ENCODE measurements around the gene CADPS2. TPM values are rescaled to one million over a fixed set of nuclear protein-coding genes. Genes with fewer than 3 reads are reported as not detected.

The CADPS2 gene
- total and polyA plus RNA-seq, 2 donors (not counting 1 experiment from before 2014, with no cell fraction given), result 11.5 to 32.2 TPM

GRCh38 chr7:122889116-122889515 lies 2.9 kb upstream of the CADPS2 start:
- no peak overlapping the region for H3K27ac ChIP-seq (ENCODE audit: insufficient read depth, low read length)
- TF ChIP-seq CTCF (conservative IDR thresholded peaks at IDR 0.05 in 1 of 2, IDR thresholded peaks at IDR 0.05 in 1 of 2; ENCODE audit: low read depth in 1 of 2, low read length in 2 of 2), result no peak
- no peak for TF ChIP-seq EZH2 (IDR thresholded peaks at IDR 0.05; ENCODE audit: low read length, missing control alignments)
- H3K4me1 ChIP-seq (ENCODE audit: control insufficient read depth, extremely low read depth, insufficient read depth, low read length), result peaks cover 5% of the 10 kb centered on the region
- H3K9ac ChIP-seq (ENCODE audit: insufficient read depth, low read length), result no peak overlapping the region
- no peak overlapping the region for H3K4me2 ChIP-seq (ENCODE audit: extremely low read depth, insufficient read depth, low read length)
- H2AFZ ChIP-seq (ENCODE audit: low read length), result no peak overlapping the region
- H3K36me3 ChIP-seq (ENCODE audit: control insufficient read depth, insufficient read depth, low read length), result no peaks in the 10 kb centered on the region
- DNase-seq (ENCODE audit: low read depth in 2 of 2), result no peak
- no peaks in the 10 kb centered on the region for H3K9me3 ChIP-seq (ENCODE audit: control insufficient read depth, insufficient read depth, low read depth, low read length)
- H3K79me2 ChIP-seq (ENCODE audit: control insufficient read depth, insufficient read depth, low read length), result no peaks in the 10 kb centered on the region
- H4K20me1 ChIP-seq (ENCODE audit: control insufficient read depth, extremely low read depth, insufficient read depth, low read length), result no peaks in the 10 kb centered on the region
- no peak overlapping the region for H3K4me3 ChIP-seq (replicated peaks in 1 of 4; ENCODE audit: control extremely low read depth in 1 of 4, insufficient read depth in 1 of 4, low read depth in 3 of 4, low read length in 4 of 4)
- H3K27me3 ChIP-seq (ENCODE audit: control insufficient read depth, insufficient read depth, low read length), result no peaks in the 10 kb centered on the region

- no peaks in the 10 kb centered on the region for H3K36me3 ChIP-seq (ENCODE audit: control insufficient read depth, insufficient read depth, low read length)
- no peaks in the 10 kb centered on the region for H3K79me2 ChIP-seq (ENCODE audit: control insufficient read depth, insufficient read depth, low read length)
- H4K20me1 ChIP-seq (ENCODE audit: control insufficient read depth, extremely low read depth, insufficient read depth, low read length), result no peaks in the 10 kb centered on the region
- no peak overlapping the region for H2AFZ ChIP-seq (ENCODE audit: low read length)
- TF ChIP-seq EZH2 (IDR thresholded peaks at IDR 0.05; ENCODE audit: low read length, missing control alignments) (no peak), CTCF (conservative IDR thresholded peaks at IDR 0.05 in 1 of 2, IDR thresholded peaks at IDR 0.05 in 1 of 2; ENCODE audit: low read depth in 1 of 2, low read length in 2 of 2) (no peak)
- H3K4me3 ChIP-seq (replicated peaks in 1 of 4; ENCODE audit: control extremely low read depth in 1 of 4, insufficient read depth in 1 of 4, low read depth in 3 of 4, low read length in 4 of 4), result no peak overlapping the region
- no peaks in the 10 kb centered on the region for H3K27me3 ChIP-seq (ENCODE audit: control insufficient read depth, insufficient read depth, low read length)
- H3K9me3 ChIP-seq (ENCODE audit: control insufficient read depth, insufficient read depth, low read depth, low read length), result no peaks in the 10 kb centered on the region
- H3K9ac ChIP-seq (ENCODE audit: insufficient read depth, low read length), result no peak overlapping the region
- DNase-seq (ENCODE audit: low read depth in 2 of 2), result no peak
- H3K27ac ChIP-seq (ENCODE audit: insufficient read depth, low read length), result no peak overlapping the region
- no peak overlapping the region for H3K4me2 ChIP-seq (ENCODE audit: extremely low read depth, insufficient read depth, low read length)
- peaks cover 5% of the 10 kb centered on the region for H3K4me1 ChIP-seq (ENCODE audit: control insufficient read depth, extremely low read depth, insufficient read depth, low read length)
Measured at GRCh38 chr7:122887848-122888247, 1.6 kb upstream of the CADPS2 start.

- Histone ChIP-seq H3K27me3 (ENCODE audit: control insufficient read depth, insufficient read depth, low read length) (no peaks in the 10 kb centered on the region), H3K79me2 (ENCODE audit: control insufficient read depth, insufficient read depth, low read length) (no peaks in the 10 kb centered on the region), H3K9me3 (ENCODE audit: control insufficient read depth, insufficient read depth, low read depth, low read length) (no peaks in the 10 kb centered on the region), H3K9ac (ENCODE audit: insufficient read depth, low read length) (no peak overlapping the region), H2AFZ (ENCODE audit: low read length) (peak overlapping the region; percentile 96), H3K27ac (ENCODE audit: insufficient read depth, low read length) (peak overlapping the region; percentile 9), H3K4me3 (replicated peaks in 1 of 4; ENCODE audit: control extremely low read depth in 1 of 4, insufficient read depth in 1 of 4, low read depth in 3 of 4, low read length in 4 of 4) (peak overlapping the region; percentile 73 to 96 (median 86)), H4K20me1 (ENCODE audit: control insufficient read depth, extremely low read depth, insufficient read depth, low read length) (no peaks in the 10 kb centered on the region), H3K4me2 (ENCODE audit: extremely low read depth, insufficient read depth, low read length) (peak overlapping the region; percentile 91), H3K36me3 (ENCODE audit: control insufficient read depth, insufficient read depth, low read length) (no peaks in the 10 kb centered on the region), H3K4me1 (ENCODE audit: control insufficient read depth, extremely low read depth, insufficient read depth, low read length) (peaks cover 5% of the 10 kb centered on the region)
- peak; percentile 12 to 39 for TF ChIP-seq CTCF (conservative IDR thresholded peaks at IDR 0.05 in 1 of 2, IDR thresholded peaks at IDR 0.05 in 1 of 2; ENCODE audit: low read depth in 1 of 2, low read length in 2 of 2)
- no peak for TF ChIP-seq EZH2 (IDR thresholded peaks at IDR 0.05; ENCODE audit: low read length, missing control alignments)
- peak; percentile 76 to 82 for DNase-seq (ENCODE audit: low read depth in 2 of 2)
Measured at GRCh38 chr7:122887198-122887597, 938 bp upstream of the CADPS2 start.
